Activated naive CD4-positive, alpha-beta T cell (primary cell): ENCODE results near the gene MYL4.

ENCODE experiments used
- DNase-seq, 4 experiments: peaks; one replicate each; lab custom pipeline; 2025; lab: John Stamatoyannopoulos, UW

Gene MYL4

GRCh38 chr17:47273245-47273644 lies 64.1 kb downstream of the MYL4 start:
- no peak for DNase-seq
